ENCODE data around the gene UNCX.

Gene UNCX

GRCh38 chr7:1214516-1214915 lies 18.2 kb upstream of the UNCX start:
- Histone ChIP-seq H3K4me2 (ENCODE audit: low read depth, low read length) (no peak overlapping the region), H3K27ac (ENCODE audit: low read length) (no peak overlapping the region), H3F3A (ENCODE audit: insufficient read depth, low read length) (no peaks in the 10 kb centered on the region), H3K9ac (ENCODE audit: low read length) (no peak overlapping the region), H3K4me1 (ENCODE audit: low read length) (no peaks in the 10 kb centered on the region), H4K20me1 (ENCODE audit: insufficient read depth, low read length) (no peaks in the 10 kb centered on the region), H2AFZ (ENCODE audit: low read length) (no peak overlapping the region), H3K9me2 (replicated peaks; ENCODE audit: insufficient read depth, low read length) (no peaks in the 10 kb centered on the region), H3K79me2 (ENCODE audit: low read length) (no peaks in the 10 kb centered on the region), H3K4me3 (ENCODE audit: low read length) (no peak overlapping the region), H3K27me3 (replicated peaks; ENCODE audit: insufficient read depth, low read length) (peaks cover 96% of the 10 kb centered on the region), H3K9me3 (replicated peaks; ENCODE audit: insufficient read depth, low read length) (no peaks in the 10 kb centered on the region), H3K36me3 (replicated peaks; ENCODE audit: insufficient read depth, low read length) (no peaks in the 10 kb centered on the region)
- DNase-seq = no peak
- TF ChIP-seq CTCF (IDR thresholded peaks at IDR 0.05; ENCODE audit: low read length) (no peak), EZH2phosphoT487 (IDR thresholded peaks at IDR 0.05; ENCODE audit: low read length) (no peak), EZH2 (optimal IDR thresholded peaks at IDR 0.05; ENCODE audit: low read depth, low read length) (no peak)

DNA sequence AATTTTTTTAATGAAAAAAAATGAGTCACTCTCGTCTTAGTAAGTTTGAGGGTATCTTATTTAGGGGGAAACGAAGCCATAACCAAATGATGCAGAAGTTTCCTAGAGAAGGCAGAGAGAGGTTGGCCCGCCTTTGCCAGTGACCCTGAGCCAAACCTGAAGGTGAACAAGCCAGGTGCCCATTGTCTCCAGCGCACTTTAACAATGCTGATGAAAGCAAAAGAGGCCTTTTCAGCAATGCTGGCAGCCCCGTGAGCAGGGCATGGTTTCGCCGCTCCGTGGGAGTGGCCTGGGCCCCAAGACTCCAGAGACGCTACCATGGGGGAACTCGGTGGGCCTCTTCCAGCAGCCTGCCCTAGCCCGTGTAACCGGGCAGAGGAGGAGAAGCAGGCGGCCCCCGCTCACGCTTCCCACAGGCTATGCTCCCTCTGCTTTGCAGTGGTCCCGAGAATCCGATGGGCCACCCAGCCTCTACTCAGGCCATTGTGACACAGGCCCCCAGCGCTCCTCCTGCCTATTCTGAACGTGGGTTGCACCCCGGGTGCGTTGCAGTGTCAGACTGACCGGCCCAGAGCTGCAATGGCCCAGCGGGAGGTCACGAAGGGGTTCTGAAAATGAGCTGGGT lies 14.0 kb upstream of the UNCX start:
- no peak overlapping the region for H3K27ac ChIP-seq (ENCODE audit: low read length)
- no peaks in the 10 kb centered on the region for H3K9me2 ChIP-seq (replicated peaks; ENCODE audit: insufficient read depth, low read length)
- no peaks in the 10 kb centered on the region for H3K36me3 ChIP-seq (replicated peaks; ENCODE audit: insufficient read depth, low read length)
- peaks cover 97% of the 10 kb centered on the region for H3K27me3 ChIP-seq (replicated peaks; ENCODE audit: insufficient read depth, low read length)
- no peak overlapping the region for H3K4me3 ChIP-seq (ENCODE audit: low read length)
- H3K9me3 ChIP-seq (replicated peaks; ENCODE audit: insufficient read depth, low read length) = no peaks in the 10 kb centered on the region
- H4K20me1 ChIP-seq (ENCODE audit: insufficient read depth, low read length) = no peaks in the 10 kb centered on the region
- H3F3A ChIP-seq (ENCODE audit: insufficient read depth, low read length) = no peaks in the 10 kb centered on the region
- H3K4me2 ChIP-seq (ENCODE audit: low read depth, low read length) = peak overlapping the region; percentile 15; the same call in 1 of the 2 replicates
- DNase-seq = peak; percentile 18
- no peak overlapping the region for H3K9ac ChIP-seq (ENCODE audit: low read length)
- no peak for TF ChIP-seq EZH2phosphoT487 (IDR thresholded peaks at IDR 0.05; ENCODE audit: low read length)
- no peak for TF ChIP-seq CTCF (IDR thresholded peaks at IDR 0.05; ENCODE audit: low read length)
- no peak for TF ChIP-seq EZH2 (optimal IDR thresholded peaks at IDR 0.05; ENCODE audit: low read depth, low read length)
- no peaks in the 10 kb centered on the region for H3K79me2 ChIP-seq (ENCODE audit: low read length)
- no peaks in the 10 kb centered on the region for H3K4me1 ChIP-seq (ENCODE audit: low read length)
- no peak overlapping the region for H2AFZ ChIP-seq (ENCODE audit: low read length)

GRCh38 chr7:1219498-1219897 lies 13.2 kb upstream of the UNCX start:
- no peak overlapping the region for H3K9ac ChIP-seq (ENCODE audit: low read length)
- H3K9me3 ChIP-seq (replicated peaks; ENCODE audit: insufficient read depth, low read length) = no peaks in the 10 kb centered on the region
- no peak for DNase-seq
- H3K4me2 ChIP-seq (ENCODE audit: low read depth, low read length) = no peak overlapping the region
- no peaks in the 10 kb centered on the region for H3K4me1 ChIP-seq (ENCODE audit: low read length)
- no peaks in the 10 kb centered on the region for H3K36me3 ChIP-seq (replicated peaks; ENCODE audit: insufficient read depth, low read length)
- TF ChIP-seq CTCF (IDR thresholded peaks at IDR 0.05; ENCODE audit: low read length) (no peak), EZH2phosphoT487 (IDR thresholded peaks at IDR 0.05; ENCODE audit: low read length) (no peak), EZH2 (optimal IDR thresholded peaks at IDR 0.05; ENCODE audit: low read depth, low read length) (no peak)
- H3K9me2 ChIP-seq (replicated peaks; ENCODE audit: insufficient read depth, low read length) = no peaks in the 10 kb centered on the region
- no peaks in the 10 kb centered on the region for H4K20me1 ChIP-seq (ENCODE audit: insufficient read depth, low read length)
- H3K79me2 ChIP-seq (ENCODE audit: low read length) = no peaks in the 10 kb centered on the region
- H3K4me3 ChIP-seq (ENCODE audit: low read length) = no peak overlapping the region
- no peak overlapping the region for H2AFZ ChIP-seq (ENCODE audit: low read length)
- H3K27ac ChIP-seq (ENCODE audit: low read length) = no peak overlapping the region
- H3K27me3 ChIP-seq (replicated peaks; ENCODE audit: insufficient read depth, low read length) = peaks cover 97% of the 10 kb centered on the region
- no peaks in the 10 kb centered on the region for H3F3A ChIP-seq (ENCODE audit: insufficient read depth, low read length)
